ENCODE data around the gene HK1.

Gene HK1

DNA sequence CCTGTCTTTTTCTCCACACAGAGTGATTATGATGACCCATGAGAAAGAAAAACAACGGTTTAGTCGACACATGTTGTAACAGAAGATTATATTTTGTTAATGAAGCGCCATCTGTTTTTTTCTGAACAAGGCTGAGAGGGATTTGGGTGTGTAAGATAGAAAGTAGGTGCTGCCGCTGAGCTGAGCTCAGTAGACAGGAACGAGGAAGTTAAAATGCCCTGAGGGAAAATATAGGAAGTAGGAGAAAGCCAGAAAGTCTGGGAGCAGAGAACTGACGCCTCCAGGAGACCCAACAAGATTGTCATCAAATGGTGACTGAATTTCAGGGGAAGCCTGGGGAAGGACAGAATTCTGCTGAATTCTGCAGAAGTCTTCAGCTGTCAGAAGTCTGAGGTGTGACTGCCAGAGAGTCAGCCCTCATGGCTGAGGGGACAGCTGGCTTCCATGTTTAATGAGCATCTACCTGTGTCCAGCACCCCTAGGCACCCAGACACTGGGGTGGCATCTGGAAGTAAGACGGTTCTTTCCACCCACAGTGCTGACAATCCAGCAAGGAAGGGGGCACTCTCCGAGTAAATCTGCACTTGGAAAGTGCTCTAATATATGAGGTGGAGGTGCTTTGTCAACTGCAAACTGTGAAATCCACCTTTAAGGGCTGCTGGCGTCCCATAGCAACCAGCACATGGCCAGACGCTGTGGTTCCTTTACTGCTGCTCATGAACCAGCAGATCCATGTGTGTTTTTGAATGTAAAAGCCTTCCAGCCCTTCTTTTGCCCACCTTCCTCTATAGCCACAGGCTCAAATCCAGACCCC, 160.4 kb downstream of the HK1 start:
- no peaks in the 10 kb centered on the region for H3K36me3 ChIP-seq (ENCODE audit: control insufficient read depth, insufficient read depth, low read length)
- no peak overlapping the region for H3K4me2 ChIP-seq (ENCODE audit: low read length)
- no CpG with 5 or more reads among the region's 10 CpGs for WGBS (ENCODE audit: extremely low coverage, insufficient coverage, low lambda C conversion rate)
- no peak overlapping the region for H2BK120ac ChIP-seq (ENCODE audit: low read depth, low read length)
- no peaks in the 10 kb centered on the region for H3K4me1 ChIP-seq (ENCODE audit: control insufficient read depth, low read depth, low read length)
- H3K4me3 ChIP-seq (ENCODE audit: low read length) = no peak overlapping the region
- H3K4ac ChIP-seq (ENCODE audit: low read depth, low read length) = no peak overlapping the region
- H3K27ac ChIP-seq (ENCODE audit: low read depth, low read length) = no peak overlapping the region
- no peak overlapping the region for H3K9ac ChIP-seq (ENCODE audit: low read length)
- H3K56ac ChIP-seq (ENCODE audit: low read length) = peak overlapping the region; percentile 15
- H3K79me2 ChIP-seq (ENCODE audit: control insufficient read depth, insufficient read depth, low read length) = no peaks in the 10 kb centered on the region
- H3K79me1 ChIP-seq (ENCODE audit: low read length) = no peaks in the 10 kb centered on the region
- H2AK5ac ChIP-seq (ENCODE audit: low read length) = no peak overlapping the region
- no peaks in the 10 kb centered on the region for H3K27me3 ChIP-seq (ENCODE audit: insufficient read depth, low read length, poor library complexity)
- DNase-seq = peak; percentile 33
- H3K23ac ChIP-seq (ENCODE audit: low read length) = no peak overlapping the region
- H2BK15ac ChIP-seq (replicated peaks; ENCODE audit: low read depth) = no peak overlapping the region
- no peak overlapping the region for H3K18ac ChIP-seq (ENCODE audit: low read length)
- H4K8ac ChIP-seq (ENCODE audit: low read depth, low read length) = no peak overlapping the region
- no peak overlapping the region for H4K5ac ChIP-seq (ENCODE audit: low read length)
- H2BK5ac ChIP-seq (ENCODE audit: low read length) = no peak overlapping the region

DNA sequence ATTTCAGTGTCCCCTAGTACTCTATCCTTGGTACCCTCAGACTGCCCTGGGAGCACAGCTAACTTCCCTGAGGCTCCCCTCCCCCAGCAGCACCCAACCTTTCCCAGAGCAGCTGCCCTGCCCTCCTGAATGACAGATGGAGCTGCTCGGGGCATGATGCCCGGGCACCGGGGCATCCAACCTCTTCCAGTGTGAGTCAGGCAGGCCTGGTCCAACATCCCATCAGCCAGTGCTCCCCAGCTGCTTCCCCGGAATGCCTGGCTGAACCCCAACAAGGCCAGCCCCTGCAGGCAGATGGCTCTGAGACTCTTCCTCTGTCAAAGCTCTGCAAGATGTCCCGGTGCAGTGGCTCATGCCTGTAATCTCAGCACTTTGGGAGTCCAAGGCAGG, 161.0 kb downstream of the HK1 start:
- no peak overlapping the region for H2BK5ac ChIP-seq (ENCODE audit: low read length)
- no peak overlapping the region for H2BK120ac ChIP-seq (ENCODE audit: low read depth, low read length)
- H3K23ac ChIP-seq (ENCODE audit: low read length) = no peak overlapping the region
- H3K18ac ChIP-seq (ENCODE audit: low read length) = no peak overlapping the region
- no peak overlapping the region for H2BK15ac ChIP-seq (replicated peaks; ENCODE audit: low read depth)
- no peak overlapping the region for H3K27ac ChIP-seq (ENCODE audit: low read depth, low read length)
- no peak overlapping the region for H3K9ac ChIP-seq (ENCODE audit: low read length)
- H4K8ac ChIP-seq (ENCODE audit: low read depth, low read length) = no peak overlapping the region
- no peak overlapping the region for H2AK5ac ChIP-seq (ENCODE audit: low read length)
- no peak for DNase-seq
- no peaks in the 10 kb centered on the region for H3K79me1 ChIP-seq (ENCODE audit: low read length)
- H3K4me1 ChIP-seq (ENCODE audit: control insufficient read depth, low read depth, low read length) = no peaks in the 10 kb centered on the region
- H4K5ac ChIP-seq (ENCODE audit: low read length) = no peak overlapping the region
- H3K4me3 ChIP-seq (ENCODE audit: low read length) = no peak overlapping the region
- peak overlapping the region; percentile 15 for H3K56ac ChIP-seq (ENCODE audit: low read length)
- H3K4me2 ChIP-seq (ENCODE audit: low read length) = no peak overlapping the region
- H3K27me3 ChIP-seq (ENCODE audit: insufficient read depth, low read length, poor library complexity) = no peaks in the 10 kb centered on the region
- H3K4ac ChIP-seq (ENCODE audit: low read depth, low read length) = no peak overlapping the region
- H3K36me3 ChIP-seq (ENCODE audit: control insufficient read depth, insufficient read depth, low read length) = no peaks in the 10 kb centered on the region
- no peaks in the 10 kb centered on the region for H3K79me2 ChIP-seq (ENCODE audit: control insufficient read depth, insufficient read depth, low read length)
- WGBS (ENCODE audit: extremely low coverage, insufficient coverage, low lambda C conversion rate) = no CpG with 5 or more reads among the region's 5 CpGs

DNA sequence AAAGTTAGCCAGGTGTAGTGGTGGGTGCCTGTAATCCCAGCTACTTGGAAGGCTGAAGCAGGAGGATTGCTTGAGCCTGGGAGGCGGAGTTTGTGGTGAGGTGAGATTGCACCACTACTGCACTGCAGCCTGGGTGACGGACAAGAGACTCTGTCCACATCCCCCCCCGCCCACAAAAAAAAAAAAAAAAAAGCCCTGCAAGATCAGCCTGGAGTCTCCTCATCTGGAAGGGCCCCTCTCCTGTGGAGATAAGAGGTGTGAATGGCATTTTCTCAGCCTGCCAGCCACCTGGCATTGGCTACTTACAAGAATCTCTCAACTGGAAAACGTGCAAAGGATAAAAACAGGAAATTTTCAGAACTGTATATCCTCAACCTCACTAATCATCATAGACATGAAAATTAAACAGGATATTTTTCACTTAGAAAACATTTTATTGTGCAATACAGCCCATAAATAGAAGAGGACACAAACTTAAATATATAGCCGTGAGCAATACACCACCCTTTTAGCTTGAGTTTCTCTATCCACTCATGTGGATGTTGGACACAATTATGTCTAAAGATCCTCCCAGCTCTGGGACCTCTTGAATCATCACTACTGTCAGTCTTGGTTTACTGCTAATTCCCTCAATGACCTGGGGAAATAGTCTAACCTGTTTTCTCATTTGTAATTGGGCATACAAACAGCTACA, 161.7 kb downstream of the HK1 start:
- Histone ChIP-seq H3K18ac (ENCODE audit: low read length) (no peak overlapping the region), H3K79me1 (ENCODE audit: low read length) (no peaks in the 10 kb centered on the region), H4K5ac (ENCODE audit: low read length) (no peak overlapping the region), H3K9ac (ENCODE audit: low read length) (no peak overlapping the region), H2BK15ac (replicated peaks; ENCODE audit: low read depth) (no peak overlapping the region), H3K23ac (ENCODE audit: low read length) (no peak overlapping the region), H3K4me1 (ENCODE audit: control insufficient read depth, low read depth, low read length) (no peaks in the 10 kb centered on the region), H3K79me2 (ENCODE audit: control insufficient read depth, insufficient read depth, low read length) (no peaks in the 10 kb centered on the region), H3K4me3 (ENCODE audit: low read length) (no peak overlapping the region), H2AK5ac (ENCODE audit: low read length) (no peak overlapping the region), H2BK120ac (ENCODE audit: low read depth, low read length) (no peak overlapping the region), H4K8ac (ENCODE audit: low read depth, low read length) (no peak overlapping the region), H3K4ac (ENCODE audit: low read depth, low read length) (no peak overlapping the region), H3K4me2 (ENCODE audit: low read length) (no peak overlapping the region), H3K36me3 (ENCODE audit: control insufficient read depth, insufficient read depth, low read length) (no peaks in the 10 kb centered on the region), H2BK5ac (ENCODE audit: low read length) (no peak overlapping the region), H3K27me3 (ENCODE audit: insufficient read depth, low read length, poor library complexity) (no peaks in the 10 kb centered on the region), H3K27ac (ENCODE audit: low read depth, low read length) (no peak overlapping the region), H3K56ac (ENCODE audit: low read length) (no peak overlapping the region)
- peak; percentile 52 for DNase-seq
- WGBS (ENCODE audit: extremely low coverage, insufficient coverage, low lambda C conversion rate) = no CpG with 5 or more reads among the region's 5 CpGs

DNA sequence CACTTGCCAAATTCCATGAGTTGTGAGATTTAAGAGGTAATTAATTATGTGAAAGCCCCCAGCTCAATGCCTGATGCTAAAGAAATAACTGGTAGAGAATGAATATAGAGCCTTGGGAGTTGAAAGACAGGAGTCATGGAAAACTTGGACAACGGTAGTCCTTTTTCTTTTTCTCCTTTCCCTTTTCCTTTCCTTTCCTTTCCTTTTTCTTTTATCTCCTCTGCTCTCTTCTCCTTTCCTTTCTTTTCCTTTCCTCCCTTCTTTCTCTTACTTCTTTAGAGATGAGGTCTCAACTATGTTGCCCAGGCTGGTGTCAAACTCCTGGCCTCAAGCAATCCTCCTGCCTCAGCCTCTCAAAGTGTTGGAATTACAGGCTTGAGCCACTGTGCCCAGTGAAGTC, 165.1 kb downstream of the HK1 start:
- DNase-seq = no peak
- Histone ChIP-seq H3K4me2 (ENCODE audit: low read length) (no peak overlapping the region), H4K5ac (ENCODE audit: low read length) (no peak overlapping the region), H2BK120ac (ENCODE audit: low read depth, low read length) (no peak overlapping the region), H3K9ac (ENCODE audit: low read length) (no peak overlapping the region), H3K4me3 (ENCODE audit: low read length) (no peak overlapping the region), H3K18ac (ENCODE audit: low read length) (no peak overlapping the region), H3K4ac (ENCODE audit: low read depth, low read length) (no peak overlapping the region), H4K8ac (ENCODE audit: low read depth, low read length) (no peak overlapping the region), H2AK5ac (ENCODE audit: low read length) (no peak overlapping the region), H3K23ac (ENCODE audit: low read length) (no peak overlapping the region), H3K56ac (ENCODE audit: low read length) (no peak overlapping the region), H3K4me1 (ENCODE audit: control insufficient read depth, low read depth, low read length) (no peaks in the 10 kb centered on the region), H3K27me3 (ENCODE audit: insufficient read depth, low read length, poor library complexity) (no peaks in the 10 kb centered on the region), H2BK15ac (replicated peaks; ENCODE audit: low read depth) (no peak overlapping the region), H3K36me3 (ENCODE audit: control insufficient read depth, insufficient read depth, low read length) (no peaks in the 10 kb centered on the region), H2BK5ac (ENCODE audit: low read length) (no peak overlapping the region), H3K27ac (ENCODE audit: low read depth, low read length) (no peak overlapping the region), H3K79me2 (ENCODE audit: control insufficient read depth, insufficient read depth, low read length) (no peaks in the 10 kb centered on the region), H3K79me1 (ENCODE audit: low read length) (no peaks in the 10 kb centered on the region)
- no CpG with 5 or more reads among the region's 1 CpG for WGBS (ENCODE audit: extremely low coverage, insufficient coverage, low lambda C conversion rate)

DNA sequence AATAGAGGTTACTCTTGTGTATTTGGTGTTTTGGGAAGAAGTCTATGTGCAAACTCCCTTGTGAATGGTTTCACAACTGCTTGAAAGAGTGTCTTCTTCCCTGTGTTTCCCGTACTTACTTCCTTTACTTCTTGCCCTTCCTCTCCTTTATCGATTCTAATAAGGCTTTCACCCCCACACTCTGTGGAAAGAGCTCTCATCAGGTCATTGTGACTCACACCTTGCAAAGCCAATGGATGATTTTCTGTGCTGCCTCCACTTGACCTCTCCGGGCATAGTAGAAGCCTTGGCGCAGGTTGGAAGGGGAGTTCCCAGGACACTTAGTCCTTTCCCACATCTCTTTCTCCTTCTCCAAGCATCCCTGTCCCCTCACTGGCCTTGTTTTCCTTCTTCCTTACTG, 166.7 kb downstream of the HK1 start:
- Histone ChIP-seq H3K9ac (ENCODE audit: low read length) (no peak overlapping the region), H4K8ac (ENCODE audit: low read depth, low read length) (no peak overlapping the region), H3K36me3 (ENCODE audit: control insufficient read depth, insufficient read depth, low read length) (no peaks in the 10 kb centered on the region), H3K18ac (ENCODE audit: low read length) (no peak overlapping the region), H2BK15ac (replicated peaks; ENCODE audit: low read depth) (no peak overlapping the region), H3K79me2 (ENCODE audit: control insufficient read depth, insufficient read depth, low read length) (no peaks in the 10 kb centered on the region), H3K27ac (ENCODE audit: low read depth, low read length) (no peak overlapping the region), H3K4me3 (ENCODE audit: low read length) (no peak overlapping the region), H3K4me2 (ENCODE audit: low read length) (no peak overlapping the region), H3K23ac (ENCODE audit: low read length) (no peak overlapping the region), H3K27me3 (ENCODE audit: insufficient read depth, low read length, poor library complexity) (no peaks in the 10 kb centered on the region), H3K4ac (ENCODE audit: low read depth, low read length) (no peak overlapping the region), H3K79me1 (ENCODE audit: low read length) (no peaks in the 10 kb centered on the region), H2BK120ac (ENCODE audit: low read depth, low read length) (no peak overlapping the region), H4K5ac (ENCODE audit: low read length) (no peak overlapping the region), H3K56ac (ENCODE audit: low read length) (no peak overlapping the region), H2AK5ac (ENCODE audit: low read length) (no peak overlapping the region), H3K4me1 (ENCODE audit: control insufficient read depth, low read depth, low read length) (peaks cover 2% of the 10 kb centered on the region), H2BK5ac (ENCODE audit: low read length) (no peak overlapping the region)
- no peak for DNase-seq
- no CpG with 5 or more reads among the region's 4 CpGs for WGBS (ENCODE audit: extremely low coverage, insufficient coverage, low lambda C conversion rate)

Measured in mesendoderm (in vitro differentiated cells).